ENCODE measurements around the gene NBEAL2. TPM values are rescaled to one million over a fixed set of nuclear protein-coding genes. Genes with fewer than 3 reads are reported as not detected.

NBEAL2 gene
- polyA plus RNA-seq, 3 donors = 10.4 to 622 (median 17.3) TPM

DNA sequence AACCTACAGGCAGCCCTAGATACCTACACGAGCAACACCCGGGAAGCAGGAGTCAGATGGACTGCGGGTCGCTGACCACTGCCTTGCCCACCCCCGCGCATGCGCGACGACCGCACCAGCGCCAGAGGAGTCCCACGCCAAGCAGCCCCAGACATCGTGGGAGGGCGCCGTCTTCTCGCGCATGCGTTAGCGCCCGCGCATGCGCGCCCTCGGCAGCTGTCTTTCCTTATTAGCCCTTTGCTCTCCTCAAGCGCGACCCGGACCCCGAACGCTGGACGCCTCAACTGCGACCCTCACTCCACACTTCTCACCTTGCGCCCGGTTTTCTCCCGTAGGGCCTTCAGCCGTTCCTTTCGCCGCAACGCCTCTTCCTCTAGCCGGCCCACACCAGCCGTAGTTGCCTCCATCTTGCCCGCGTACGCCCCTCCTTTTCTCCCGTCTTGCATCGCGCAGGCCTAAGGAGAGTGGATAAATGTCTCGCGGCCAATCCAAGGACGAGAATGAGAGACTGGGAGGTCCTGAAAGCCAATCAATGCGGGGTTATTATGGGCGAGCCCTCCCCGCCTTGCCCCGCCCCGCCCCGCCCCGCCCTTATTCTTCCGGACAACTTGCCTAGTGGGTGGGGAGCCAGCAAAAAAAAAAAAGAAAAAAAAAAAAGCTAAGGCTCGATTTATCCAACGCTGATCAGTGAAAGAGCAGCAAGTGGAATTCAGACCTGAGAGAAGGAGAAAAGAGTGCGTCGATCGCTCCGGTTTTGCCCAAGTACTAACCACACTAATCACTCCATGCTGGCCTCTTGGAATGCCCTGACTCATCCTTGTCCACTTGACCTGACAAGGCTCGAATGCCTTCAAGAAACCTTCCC, 2.9 kb upstream of the NBEAL2 start, which contains the start of gene CCDC12:
TSS of gene CCDC12 (minus strand) at position 420 of the 865 bp plus-strand sequence. CDS start at position 407, 13 bp downstream.
- H2AFZ ChIP-seq (ENCODE audit: insufficient read depth, low read depth, low read length, poor library complexity, severe bottlenecking) = peak within 1 kb of the TSS; percentile 92
- peak within 1 kb of the TSS; percentile 67 to 98 (median 79) for H3K4me3 ChIP-seq (replicated peaks in 1 of 3; ENCODE audit: low read depth in 2 of 3, low read length in 3 of 3)
- H3K27me3 ChIP-seq (ENCODE audit: control insufficient read depth in 2 of 2, insufficient read depth in 2 of 2, low read length in 2 of 2) = no peaks in the 10 kb centered on the region
- Mint-ChIP-seq H3K4me3 (peak within 1 kb of the TSS; percentile 99 to 100), H3K9me3 (no peaks in the 10 kb centered on the region), H3K27me3 (ENCODE audit: low read depth in 3 of 3) (no peaks in the 10 kb centered on the region), H3K36me3 (peaks cover 4 to 15% of the 10 kb centered on the region in 2 donors), H3K4me1 (peaks cover 72% of the 10 kb centered on the region), H3K27ac (peak within 1 kb of the TSS; percentile 97 to 100 (median 99))
- intact Hi-C loops (cut with micrococcal nuclease) = loop anchor here (5.0 to 10.0 kb wide), 3 partner anchors 44 to 282 kb away; partner anchors contain the start of gene ALS2CL (in 1 of the 2)
- H3K9ac ChIP-seq (ENCODE audit: insufficient read depth, low read length, poor library complexity, severe bottlenecking) = peak within 1 kb of the TSS; percentile 79
- peak; percentile 95 to 96 (median 96) for DNase-seq
- WGBS (ENCODE audit: insufficient coverage) = under 1% methylated on average over 49 of the region's 64 CpGs
- H3K9me3 ChIP-seq (replicated peaks in 1 of 2; ENCODE audit: control insufficient read depth in 1 of 2, insufficient read depth in 1 of 2, low read length in 2 of 2) = no peaks in the 10 kb centered on the region
- peak within 1 kb of the TSS; percentile 74 to 92 for H3K27ac ChIP-seq (ENCODE audit: low read depth in 1 of 2, low read length in 2 of 2)
- peak within 1 kb of the TSS; percentile 96 for H3K4me2 ChIP-seq (replicated peaks; ENCODE audit: extremely low read depth, low read length, poor library complexity, severe bottlenecking)
- peaks cover 41% of the 10 kb centered on the region for H4K20me1 ChIP-seq (ENCODE audit: insufficient read depth, low read length)
- no peaks in the 10 kb centered on the region for H3K36me3 ChIP-seq (replicated peaks in 1 of 2; ENCODE audit: control insufficient read depth in 1 of 2, insufficient read depth in 2 of 2, low read length in 2 of 2)
- H3K4me1 ChIP-seq (ENCODE audit: control insufficient read depth in 1 of 2, insufficient read depth in 2 of 2, low read length in 2 of 2) = peaks cover 83 to 87% of the 10 kb centered on the region in 2 donors
- peaks cover 91% of the 10 kb centered on the region for H3K79me2 ChIP-seq (ENCODE audit: insufficient read depth, low read length)
- TF ChIP-seq, protein P1, sequence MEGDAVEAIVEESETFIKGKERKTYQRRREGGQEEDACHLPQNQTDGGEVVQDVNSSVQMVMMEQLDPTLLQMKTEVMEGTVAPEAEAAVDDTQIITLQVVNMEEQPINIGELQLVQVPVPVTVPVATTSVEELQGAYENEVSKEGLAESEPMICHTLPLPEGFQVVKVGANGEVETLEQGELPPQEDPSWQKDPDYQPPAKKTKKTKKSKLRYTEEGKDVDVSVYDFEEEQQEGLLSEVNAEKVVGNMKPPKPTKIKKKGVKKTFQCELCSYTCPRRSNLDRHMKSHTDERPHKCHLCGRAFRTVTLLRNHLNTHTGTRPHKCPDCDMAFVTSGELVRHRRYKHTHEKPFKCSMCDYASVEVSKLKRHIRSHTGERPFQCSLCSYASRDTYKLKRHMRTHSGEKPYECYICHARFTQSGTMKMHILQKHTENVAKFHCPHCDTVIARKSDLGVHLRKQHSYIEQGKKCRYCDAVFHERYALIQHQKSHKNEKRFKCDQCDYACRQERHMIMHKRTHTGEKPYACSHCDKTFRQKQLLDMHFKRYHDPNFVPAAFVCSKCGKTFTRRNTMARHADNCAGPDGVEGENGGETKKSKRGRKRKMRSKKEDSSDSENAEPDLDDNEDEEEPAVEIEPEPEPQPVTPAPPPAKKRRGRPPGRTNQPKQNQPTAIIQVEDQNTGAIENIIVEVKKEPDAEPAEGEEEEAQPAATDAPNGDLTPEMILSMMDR (IDR thresholded peaks at IDR 0.05) = no peak

DNA sequence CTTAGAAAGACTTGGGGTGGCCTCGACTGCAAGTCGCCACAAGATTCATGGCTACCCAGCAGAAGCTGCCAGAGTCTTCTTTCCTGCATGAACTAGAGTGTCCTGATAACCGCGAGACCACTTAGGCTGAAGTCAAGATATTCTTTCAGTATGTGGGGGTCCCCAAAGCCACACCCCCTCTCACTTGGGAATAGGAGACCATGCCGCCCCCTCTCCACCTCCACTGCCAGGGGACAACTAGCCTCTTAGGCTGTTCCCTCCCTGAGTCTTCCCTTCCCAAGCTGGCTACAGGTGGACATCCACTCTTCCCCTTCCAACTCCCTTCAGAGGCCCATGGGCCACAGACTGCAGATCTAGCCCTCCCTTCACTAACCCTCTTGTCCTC, 1.7 kb upstream of the NBEAL2 start:
- Mint-ChIP-seq H3K4me3 (no peak overlapping the region), H3K9me3 (no peaks in the 10 kb centered on the region), H3K4me1 (peaks cover 71% of the 10 kb centered on the region), H3K36me3 (peaks cover 3 to 6% of the 10 kb centered on the region in 2 donors), H3K27me3 (ENCODE audit: low read depth in 3 of 3) (no peaks in the 10 kb centered on the region), H3K27ac (peak overlapping the region in 6 of 7 donors; percentile 25 to 99 (median 82))
- no peaks in the 10 kb centered on the region for H3K9me3 ChIP-seq (replicated peaks in 1 of 2; ENCODE audit: control insufficient read depth in 1 of 2, insufficient read depth in 1 of 2, low read length in 2 of 2)
- H3K4me3 ChIP-seq (replicated peaks in 1 of 3; ENCODE audit: low read depth in 2 of 3, low read length in 3 of 3) = peak overlapping the region in 1 of 3 experiments; percentile 98
- H3K4me1 ChIP-seq (ENCODE audit: control insufficient read depth in 1 of 2, insufficient read depth in 2 of 2, low read length in 2 of 2) = peaks cover 85 to 87% of the 10 kb centered on the region in 2 donors
- H3K36me3 ChIP-seq (replicated peaks in 1 of 2; ENCODE audit: control insufficient read depth in 1 of 2, insufficient read depth in 2 of 2, low read length in 2 of 2) = no peaks in the 10 kb centered on the region
- H3K27ac ChIP-seq (ENCODE audit: low read depth in 1 of 2, low read length in 2 of 2) = peak overlapping the region in 1 of 2 donors; percentile 11
- H4K20me1 ChIP-seq (ENCODE audit: insufficient read depth, low read length) = peaks cover 41% of the 10 kb centered on the region
- H3K4me2 ChIP-seq (replicated peaks; ENCODE audit: extremely low read depth, low read length, poor library complexity, severe bottlenecking) = peak overlapping the region; percentile 96
- no peak for DNase-seq
- peaks cover 91% of the 10 kb centered on the region for H3K79me2 ChIP-seq (ENCODE audit: insufficient read depth, low read length)
- H3K27me3 ChIP-seq (ENCODE audit: control insufficient read depth in 2 of 2, insufficient read depth in 2 of 2, low read length in 2 of 2) = no peaks in the 10 kb centered on the region
- 100% methylated on average over 3 of the region's 5 CpGs for WGBS (ENCODE audit: insufficient coverage)
- H3K9ac ChIP-seq (ENCODE audit: insufficient read depth, low read length, poor library complexity, severe bottlenecking) = no peak overlapping the region
- TF ChIP-seq, protein P1 (IDR thresholded peaks at IDR 0.05) = no peak
- intact Hi-C loops (cut with micrococcal nuclease) = loop anchor here (5.0 to 10.0 kb wide), 3 partner anchors 46 to 283 kb away; partner anchors contain the start of gene ALS2CL (in 1 of the 2)
- H2AFZ ChIP-seq (ENCODE audit: insufficient read depth, low read depth, low read length, poor library complexity, severe bottlenecking) = no peak overlapping the region

Measured in CD14-positive monocyte (primary cell).